22Rv1 (cell line): ENCODE results near the gene MAML3.

ENCODE experiments used
- CTCF ChIP-seq: fragments of 450-650 bp; IDR thresholded peaks from 2 replicates; pipeline ENCODE4 v1.5.1; 2017; ENCODE audit warnings: mild to moderate bottlenecking
- ZFX ChIP-seq: fragments of 450-650 bp; IDR thresholded peaks from 2 replicates; pipeline ENCODE4 v1.6.1; 2017; ENCODE audit warnings: antibody characterized with exemption, borderline replicate concordance

DNA sequence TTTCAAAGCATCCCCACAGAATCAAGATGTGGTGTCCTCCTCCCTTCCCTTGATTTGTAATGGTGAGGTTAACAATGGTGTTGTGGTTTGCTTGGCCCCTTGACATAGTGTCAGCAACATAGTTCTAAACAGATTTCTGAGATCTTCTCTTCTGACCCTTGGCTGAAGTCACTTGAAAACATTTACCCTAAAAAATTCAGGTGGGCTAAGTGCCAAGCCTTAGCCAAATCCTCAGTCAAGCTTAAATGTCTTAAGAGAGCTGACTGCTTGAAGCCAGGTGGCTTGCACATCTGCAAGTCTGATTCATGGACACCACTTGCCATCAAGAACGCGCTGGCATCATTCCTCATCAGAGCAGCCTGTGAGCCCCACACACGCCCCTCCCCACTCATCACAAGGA, 315.2 kb downstream of the MAML3 start:
- TF ChIP-seq CTCF (no peak), ZFX (no peak)
